Adrenal gland (tissue), 12 donors: Measurements from ENCODE around the gene THSD4. TPM values are rescaled to one million over a fixed set of nuclear protein-coding genes. Genes with fewer than 3 reads are reported as not detected.

ENCODE experiments used
- DNase-seq, 7 donors: peaks; one replicate each; pipeline ENCODE4 v3.0.0-alpha.2; 2019 to 2020
- H3K27ac ChIP-seq, 5 donors: fragments of 200-600 bp; sonication (generic) in 4 of 5; 1 replicate in 3 of 5; 2 replicates in 2 of 5; pipeline versions ENCODE4 v1.5.1 to v1.8.0; 2016 to 2020; ENCODE audit warnings: mild to moderate bottlenecking in 1 of 5
- H3K27me3 ChIP-seq: fragments of 200-600 bp; 2 replicates; pipeline ENCODE4 v1.8.0; 2021
- H3K36me3 ChIP-seq, 2 donors: fragments of 200-600 bp; replicated peaks in 1 of 2; 1 replicate in 1 of 2; 2 replicates in 1 of 2; pipeline versions ENCODE4 v1.5.1 to v1.8.0; 2018 to 2022
- H3K4me1 ChIP-seq, 2 donors: fragments of 200-600 bp; replicated peaks in 1 of 2; 1 replicate in 1 of 2; 2 replicates in 1 of 2; pipeline versions ENCODE4 v1.5.1 to v1.8.0; 2018 to 2021
- H3K4me3 ChIP-seq, 4 donors: fragments of 200-600 bp; sonication (generic) in 3 of 4; one replicate each; pipeline ENCODE4 v1.5.1; 2016 to 2018
- H3K9me3 ChIP-seq, 3 donors: fragments of 200-600 bp; sonication (generic) in 1 of 3; replicated peaks in 1 of 3; 1 replicate in 2 of 3; 2 replicates in 1 of 3; pipeline versions ENCODE4 v1.5.1 to v1.8.0; 2016 to 2021
- CTCF ChIP-seq, 6 experiments: fragments of 450-650 bp in 4 of 6; fragments of 200-600 bp in 2 of 6; sonication (generic) in 1 of 6; IDR thresholded peaks; 1 replicate in 5 of 6; 2 replicates in 1 of 6; pipeline versions ENCODE4 v1.5.1 to v1.8.0; 2016 to 2021; ENCODE audit warnings: antibody characterized with exemption in 6 of 6, mild to moderate bottlenecking in 2 of 6, moderate library complexity in 1 of 6
- POLR2A ChIP-seq, 2 donors: fragments of 450-650 bp; IDR thresholded peaks; one replicate each; pipeline ENCODE4 v1.6.1; 2017; ENCODE audit warnings: antibody characterized with exemption in 2 of 2, mild to moderate bottlenecking in 2 of 2, moderate library complexity in 1 of 2
- WGBS, 4 donors: extraction: QIAGEN DNeasy Blood & Tissue Kit in 2 of 4; methylation state at CpG; one replicate each; pipeline versions ENCODE4 v1.1.5 to v1.1.7; 2013 to 2017; 5-methylcytosine and 5-hydroxymethylcytosine counted together
- intact Hi-C, 2 donors: fragments of 100-400 bp; cut with DNase I; formaldehyde crosslinking; loops; one replicate each; pipeline versions ENCODE4 v1.14.1 to v1.15.0; 2022 to 2023
- polyA plus RNA-seq, 3 donors: library from polyadenylated mRNA; stranded (reverse); fragments of 200-250 nt in 2 of 3; fragments of 350-450 nt in 1 of 3; fragmentation: Illumina TruSeq in 1 of 3; extraction: RNeasy Lipid Tissue Mini Kit (QIAGEN cat#74804) in 1 of 3; gene quantifications; one replicate each; pipeline ENCODE4 v1.2.3, GENCODE V29; 2013 to 2014
- total RNA-seq, 9 donors: library from RNA; depleted of rRNA in 4 of 9; stranded (reverse); fragments of >200 nt in 4 of 9; fragments of 120-200 nt in 1 of 9; fragmentation: NEBNext Ultra II Directional in 1 of 9; extraction: Animal tissue kit (Norgen Biotek cat#: 25700) in 1 of 9; gene quantifications; one replicate each; pipeline versions ENCODE4 v1.1.0 to v1.2.4, GENCODE V29; 2013 to 2023
- donor health status: healthy with polysubstance abuse.
- donor health status: Bipolar disorder and iron deficiency.
- donor health status: DM: yes; HTN: yes; CAD: no.
- donor health status: DM: no; HTN: no; CAD: no.
- donor health status: DM: no; HTN: no; CAD: no.
- donor health status: DM: yes; HTN: yes; CAD: no.

Gene THSD4
- total and polyA plus RNA-seq, 12 donors: 5.3 to 53.2 (median 23.2) TPM

- DNase-seq: peak in 1 of 7 donors; percentile 23
- H3K9me3 ChIP-seq: no peaks in the 10 kb centered on the region
- H3K27ac ChIP-seq: no peak overlapping the region
- no peaks in the 10 kb centered on the region for H3K27me3 ChIP-seq
- no peak overlapping the region for H3K4me3 ChIP-seq
- H3K36me3 ChIP-seq: no peaks in the 10 kb centered on the region
- no peaks in the 10 kb centered on the region for H3K4me1 ChIP-seq
- WGBS, 4 donors: 80 to 85% (median 84%) methylated on average over 15 of the region's 15 CpGs
- TF ChIP-seq POLR2A (IDR thresholded peaks at IDR 0.05) (no peak), CTCF (IDR thresholded peaks at IDR 0.05) (no peak)
- intact Hi-C loops: no loop called here
These were observed 111.5 kb downstream of the THSD4 start for GRCh38 chr15:71226536-71227455.

GRCh38 chr15:71228403-71228802, 113.1 kb downstream of the THSD4 start:
- H3K27me3 ChIP-seq: no peaks in the 10 kb centered on the region
- peak in 2 of 7 donors; percentile 0 to 21 for DNase-seq
- H3K4me3 ChIP-seq: no peak overlapping the region
- no peak for TF ChIP-seq CTCF (IDR thresholded peaks at IDR 0.05)
- no peak for TF ChIP-seq POLR2A (IDR thresholded peaks at IDR 0.05)
- H3K4me1 ChIP-seq: no peaks in the 10 kb centered on the region
- intact Hi-C loops: no loop called here
- H3K9me3 ChIP-seq: no peaks in the 10 kb centered on the region
- 90 to 96% (median 93%) methylated on average over 1 of the region's 1 CpG for WGBS, 4 donors
- H3K36me3 ChIP-seq: no peaks in the 10 kb centered on the region
- H3K27ac ChIP-seq: no peak overlapping the region

GRCh38 chr15:71230303-71230702, 115.0 kb downstream of the THSD4 start:
- H3K4me3 ChIP-seq: no peak overlapping the region
- no peaks in the 10 kb centered on the region for H3K9me3 ChIP-seq
- 83 to 98% (median 95%) methylated on average over 5 to 8 of the region's 8 CpGs for WGBS, 4 donors
- no peak for TF ChIP-seq CTCF (IDR thresholded peaks at IDR 0.05)
- no peak for TF ChIP-seq POLR2A (IDR thresholded peaks at IDR 0.05)
- H3K27me3 ChIP-seq: no peaks in the 10 kb centered on the region
- no peaks in the 10 kb centered on the region for H3K4me1 ChIP-seq
- no peak overlapping the region for H3K27ac ChIP-seq
- DNase-seq: peak in 2 of 7 donors; percentile 6 to 46
- intact Hi-C loops: no loop called here
- no peaks in the 10 kb centered on the region for H3K36me3 ChIP-seq

- intact Hi-C loops: no loop called here
- peak in 2 of 7 donors; percentile 17 to 33 for DNase-seq
- WGBS, 4 donors: 47 to 53% (median 52%) methylated on average over 6 of the region's 6 CpGs
- Histone ChIP-seq H3K27ac (no peak overlapping the region), H3K4me1 (no peaks in the 10 kb centered on the region), H3K27me3 (no peaks in the 10 kb centered on the region), H3K4me3 (peak overlapping the region in 1 of 4 donors; percentile 4), H3K36me3 (no peaks in the 10 kb centered on the region), H3K9me3 (no peaks in the 10 kb centered on the region)
- TF ChIP-seq CTCF (IDR thresholded peaks at IDR 0.05) (no peak), POLR2A (IDR thresholded peaks at IDR 0.05) (no peak)
These were observed 116.5 kb downstream of the THSD4 start for GRCh38 chr15:71231758-71232157.
